MM.1S (cell line): ENCODE data around the gene MEDAG.

ENCODE experiments used
- DNase-seq: peaks from one replicate; pipeline ENCODE4 v3.0.0-alpha.2; 2015
- H2AFZ ChIP-seq: fragments of 300-600 bp; sonication (generic); 2 replicates; pipeline ENCODE4 v1.6.0; 2016; ENCODE audit warnings: antibody characterized with exemption, low read length
- H3F3A ChIP-seq: fragments of 300-600 bp; sonication (generic); 2 replicates; pipeline ENCODE4 v1.6.1; 2016; ENCODE audit warnings: mild to moderate bottlenecking, antibody characterized with exemption, low read length, moderate library complexity, mixed read lengths; ENCODE audit not compliant: insufficient read depth
- H3K27ac ChIP-seq: fragments of 300-600 bp; sonication (generic); 2 replicates; pipeline ENCODE4 v1.5.1; 2016; ENCODE audit warnings: mild to moderate bottlenecking, low read length
- H3K27me3 ChIP-seq: fragments of 300-600 bp; sonication (generic); replicated peaks from 2 replicates; pipeline ENCODE4 v1.6.0; 2016; ENCODE audit warnings: low read length; ENCODE audit not compliant: insufficient read depth
- H3K36me3 ChIP-seq: fragments of 300-600 bp; sonication (generic); replicated peaks from 2 replicates; pipeline ENCODE4 v1.6.1; 2016; ENCODE audit warnings: mild to moderate bottlenecking, low read length, mixed read lengths; ENCODE audit not compliant: insufficient read depth
- H3K4me1 ChIP-seq: fragments of 300-600 bp; sonication (generic); 2 replicates; pipeline ENCODE4 v1.6.1; 2016; ENCODE audit warnings: low read length, mixed read lengths
- H3K4me2 ChIP-seq: fragments of 300-600 bp; sonication (generic); 2 replicates; pipeline ENCODE4 v1.6.0; 2016; ENCODE audit warnings: low read depth, low read length
- H3K4me3 ChIP-seq: fragments of 300-600 bp; sonication (generic); 2 replicates; pipeline ENCODE4 v1.5.1; 2016; ENCODE audit warnings: low read length, mixed read lengths
- H3K79me2 ChIP-seq: fragments of 300-600 bp; sonication (generic); 2 replicates; pipeline ENCODE4 v1.6.1; 2016; ENCODE audit warnings: mixed run types, low read length, mixed read lengths
- H3K9ac ChIP-seq: fragments of 300-600 bp; sonication (generic); 2 replicates; pipeline ENCODE4 v1.6.1; 2016; ENCODE audit warnings: low read length, mixed read lengths
- H3K9me2 ChIP-seq: fragments of 300-600 bp; sonication (generic); replicated peaks from 2 replicates; pipeline ENCODE4 v1.6.1; 2016; ENCODE audit warnings: mild to moderate bottlenecking, low read length, mixed read lengths; ENCODE audit not compliant: insufficient read depth
- H3K9me3 ChIP-seq: fragments of 300-600 bp; sonication (generic); replicated peaks from 2 replicates; pipeline ENCODE4 v1.6.1; 2016; ENCODE audit warnings: mild to moderate bottlenecking, low read length, mixed read lengths; ENCODE audit not compliant: insufficient read depth
- H4K20me1 ChIP-seq: fragments of 300-600 bp; sonication (generic); 2 replicates; pipeline ENCODE4 v1.6.1; 2016; ENCODE audit warnings: mild to moderate bottlenecking, low read length, moderate library complexity, mixed read lengths; ENCODE audit not compliant: insufficient read depth
- CTCF ChIP-seq: fragments of 300-600 bp; sonication (generic); IDR thresholded peaks from 2 replicates; pipeline ENCODE4 v1.5.1; 2016; ENCODE audit warnings: antibody characterized with exemption, low read length, mixed read lengths
- EZH2 ChIP-seq: fragments of 300-600 bp; sonication (generic); optimal IDR thresholded peaks from 2 replicates; pipeline ENCODE3; 2017; ENCODE audit warnings: low read depth, mild to moderate bottlenecking, antibody characterized with exemption, low read length, mixed read lengths
- EZH2phosphoT487 ChIP-seq: fragments of 300-600 bp; sonication (generic); IDR thresholded peaks from 2 replicates; pipeline ENCODE4 v1.6.1; 2018; ENCODE audit warnings: antibody characterized with exemption, low read length

Gene MEDAG

GRCh38 chr13:30867089-30867669 is 38.9 kb upstream of the MEDAG start:
- DNase-seq: no peak
- no peaks in the 10 kb centered on the region for H3K79me2 ChIP-seq
- no peaks in the 10 kb centered on the region for H3K9me2 ChIP-seq
- H3K4me2 ChIP-seq: no peak overlapping the region
- H3K9me3 ChIP-seq: no peaks in the 10 kb centered on the region
- H2AFZ ChIP-seq: no peak overlapping the region
- no peak overlapping the region for H3K9ac ChIP-seq
- no peak for TF ChIP-seq EZH2phosphoT487
- TF ChIP-seq EZH2: no peak
- no peak for TF ChIP-seq CTCF
- H3K36me3 ChIP-seq: no peaks in the 10 kb centered on the region
- H3K4me3 ChIP-seq: no peak overlapping the region
- H3K4me1 ChIP-seq: no peaks in the 10 kb centered on the region
- H3F3A ChIP-seq: no peaks in the 10 kb centered on the region
- no peaks in the 10 kb centered on the region for H3K27me3 ChIP-seq
- H3K27ac ChIP-seq: no peak overlapping the region
- H4K20me1 ChIP-seq: no peaks in the 10 kb centered on the region

- no peak for DNase-seq
- Histone ChIP-seq H3F3A (no peaks in the 10 kb centered on the region), H3K4me1 (no peaks in the 10 kb centered on the region), H4K20me1 (no peaks in the 10 kb centered on the region), H2AFZ (no peak overlapping the region), H3K9ac (no peak overlapping the region), H3K79me2 (no peaks in the 10 kb centered on the region), H3K9me2 (no peaks in the 10 kb centered on the region), H3K4me3 (no peak overlapping the region), H3K27ac (no peak overlapping the region), H3K4me2 (no peak overlapping the region), H3K9me3 (no peaks in the 10 kb centered on the region), H3K36me3 (no peaks in the 10 kb centered on the region), H3K27me3 (no peaks in the 10 kb centered on the region)
- TF ChIP-seq CTCF (no peak), EZH2 (no peak), EZH2phosphoT487 (no peak)
Measured at GRCh38 chr13:30868799-30869470, 37.1 kb upstream of the MEDAG start.

DNA sequence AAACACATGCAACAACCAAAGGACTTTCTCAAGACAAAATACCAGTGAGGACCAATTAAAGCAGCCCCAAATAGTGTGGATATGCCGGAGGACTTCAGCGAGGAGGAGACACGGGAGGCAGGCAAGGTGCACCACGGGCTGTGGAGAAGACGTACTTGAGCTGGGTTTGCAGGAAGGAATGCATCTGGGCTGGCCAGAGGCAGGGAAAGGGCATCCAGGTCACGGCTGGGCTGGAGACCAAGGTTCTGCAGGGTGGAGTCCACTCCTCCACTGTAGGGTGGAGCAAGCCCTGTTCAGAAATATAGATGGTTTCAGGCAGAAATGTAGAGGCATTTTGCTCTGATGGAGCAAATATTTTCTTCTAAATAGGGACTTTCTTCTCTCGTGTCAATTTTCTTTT is 36.6 kb upstream of the MEDAG start:
- H3K4me3 ChIP-seq: no peak overlapping the region
- no peaks in the 10 kb centered on the region for H3K27me3 ChIP-seq
- H2AFZ ChIP-seq: no peak overlapping the region
- no peak for TF ChIP-seq EZH2
- no peak for TF ChIP-seq CTCF
- no peak for TF ChIP-seq EZH2phosphoT487
- H3K36me3 ChIP-seq: no peaks in the 10 kb centered on the region
- no peaks in the 10 kb centered on the region for H3F3A ChIP-seq
- DNase-seq: no peak
- H3K9me3 ChIP-seq: no peaks in the 10 kb centered on the region
- H3K27ac ChIP-seq: no peak overlapping the region
- H3K79me2 ChIP-seq: no peaks in the 10 kb centered on the region
- H4K20me1 ChIP-seq: no peaks in the 10 kb centered on the region
- H3K4me1 ChIP-seq: no peaks in the 10 kb centered on the region
- H3K9me2 ChIP-seq: no peaks in the 10 kb centered on the region
- H3K9ac ChIP-seq: no peak overlapping the region
- H3K4me2 ChIP-seq: no peak overlapping the region
